ENCODE measurements around the gene ZNF814. TPM values are rescaled to one million over a fixed set of nuclear protein-coding genes. Genes with fewer than 3 reads are reported as not detected.
A peak's percentile ranks its signal among the peaks of the same experiment; 100 is the strongest.
"Not testable (repeated sequence)": the region's sequence is repeated elsewhere in the genome, so short reads cannot be mapped to it uniquely, and the experiment has no call there.

Gene ZNF814
- total and polyA plus RNA-seq, 9 donors = 10.8 to 29.7 (median 19.3) TPM

- not testable (repeated sequence) for H3K27ac ChIP-seq (ENCODE audit: low read length)
Observed at GRCh38 chr19:57810410-57811295, 78.2 kb downstream of the ZNF814 start.

DNA sequence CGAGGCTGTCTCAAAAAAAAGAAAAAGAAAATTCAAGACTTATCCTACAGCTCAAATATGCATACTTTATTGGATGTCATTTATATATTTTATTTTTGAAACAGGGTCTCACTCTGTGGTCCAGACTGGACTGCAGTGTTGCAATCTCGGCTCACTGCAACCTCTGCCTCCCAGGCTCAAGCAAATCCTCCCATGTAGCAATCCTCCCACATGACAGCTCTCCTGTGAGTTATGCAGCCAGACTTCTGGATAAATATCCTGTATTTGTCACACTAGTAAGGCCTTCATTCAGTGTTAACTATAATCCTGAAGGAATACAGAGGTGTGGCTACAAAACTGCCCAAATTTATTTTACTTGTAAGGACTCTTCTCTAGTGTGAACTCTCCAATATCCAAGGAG lies 81.3 kb downstream of the ZNF814 start:
- Histone ChIP-seq H3K27ac (ENCODE audit: low read length) (no peak overlapping the region), H3K4me1 (ENCODE audit: control insufficient read depth, insufficient read depth, low read length) (peaks cover 3% of the 10 kb centered on the region), H3K27me3 (ENCODE audit: control insufficient read depth, insufficient read depth, low read length) (no peaks in the 10 kb centered on the region), H3K9me3 (replicated peaks; ENCODE audit: control insufficient read depth, low read depth, low read length) (no peaks in the 10 kb centered on the region), H3K36me3 (ENCODE audit: control insufficient read depth, insufficient read depth, low read length) (peaks cover 19% of the 10 kb centered on the region), H3K4me3 (ENCODE audit: low read length) (no peak overlapping the region)
- 75% methylated on average over 1 of the region's 2 CpGs for WGBS (ENCODE audit: insufficient coverage)
- DNase-seq = no peak

More at GRCh38 chr19:57810410-57811295, 78.2 kb downstream of the ZNF814 start:
- 53% methylated on average over 8 of the region's 17 CpGs for WGBS (ENCODE audit: insufficient coverage)
- H3K4me3 ChIP-seq (ENCODE audit: low read length); DNase-seq; H3K9me3 ChIP-seq (replicated peaks; ENCODE audit: control insufficient read depth, low read depth, low read length); H3K27me3 ChIP-seq (ENCODE audit: control insufficient read depth, insufficient read depth, low read length): not testable (repeated sequence)
- peaks cover 10% of the 10 kb centered on the region for H3K4me1 ChIP-seq (ENCODE audit: control insufficient read depth, insufficient read depth, low read length)
- peaks cover 21% of the 10 kb centered on the region for H3K36me3 ChIP-seq (ENCODE audit: control insufficient read depth, insufficient read depth, low read length)

DNA sequence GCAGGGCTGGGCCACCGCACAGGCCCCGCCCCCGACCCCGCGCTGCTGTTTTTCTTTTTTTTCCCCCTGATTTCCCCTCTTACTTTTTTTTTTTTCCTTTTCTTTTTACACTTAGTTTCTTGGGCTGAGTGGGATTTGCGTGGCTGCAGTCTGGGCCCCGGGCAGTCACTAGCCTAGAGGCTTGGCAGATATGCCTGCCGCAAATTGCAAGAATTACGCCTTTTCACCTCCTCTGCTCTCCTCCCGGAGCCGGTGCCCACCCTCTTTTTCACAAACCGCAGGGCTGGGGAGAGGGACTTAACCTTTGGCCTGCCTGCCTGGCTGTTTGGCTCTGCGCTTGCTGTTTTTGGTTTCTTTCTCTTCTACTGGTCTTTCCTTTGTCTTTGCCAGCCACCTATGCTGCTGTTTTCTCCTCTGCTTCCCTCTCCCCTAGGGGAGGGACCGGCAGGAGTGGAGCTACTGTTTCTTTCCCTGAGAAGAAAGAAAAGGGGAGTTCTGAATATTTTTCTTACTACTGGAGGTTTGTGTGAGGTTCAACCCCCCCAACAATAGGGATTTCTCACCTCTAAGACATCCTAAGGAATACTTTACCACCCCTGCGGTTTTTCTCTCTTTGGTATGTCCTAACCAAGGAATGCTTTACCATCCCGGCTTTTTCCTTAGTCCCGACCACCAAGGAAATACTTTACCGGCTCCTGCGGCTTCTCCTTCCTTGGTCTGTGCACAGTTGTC lies 85.1 kb downstream of the ZNF814 start:
- Histone ChIP-seq H3K9me3 (replicated peaks; ENCODE audit: control insufficient read depth, low read depth, low read length) (no peaks in the 10 kb centered on the region), H3K4me1 (ENCODE audit: control insufficient read depth, insufficient read depth, low read length) (peaks cover 3% of the 10 kb centered on the region), H3K27ac (ENCODE audit: low read length) (peak overlapping the region; percentile 89), H3K27me3 (ENCODE audit: control insufficient read depth, insufficient read depth, low read length) (no peaks in the 10 kb centered on the region), H3K4me3 (ENCODE audit: low read length) (peak overlapping the region; percentile 56), H3K36me3 (ENCODE audit: control insufficient read depth, insufficient read depth, low read length) (peaks cover 13% of the 10 kb centered on the region)
- 0% methylated on average over 8 of the region's 19 CpGs for WGBS (ENCODE audit: insufficient coverage)
- peak; percentile 58 for DNase-seq

DNA sequence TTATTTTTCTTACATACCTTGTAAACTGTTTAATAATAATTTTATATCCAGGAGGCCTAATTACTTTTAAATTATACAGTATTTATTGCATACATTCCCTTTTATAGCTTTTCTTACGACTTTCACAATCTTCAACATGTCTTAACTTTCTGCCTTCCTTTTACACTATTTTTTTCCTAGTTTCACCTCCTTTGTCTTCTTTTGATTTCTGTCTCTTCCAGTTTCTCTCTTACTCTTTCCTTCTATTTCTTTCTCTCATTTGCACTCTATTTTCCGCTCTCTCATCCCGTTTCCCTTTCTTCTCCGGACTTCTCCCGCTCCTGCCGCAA lies 85.6 kb downstream of the ZNF814 start:
- peaks cover 8% of the 10 kb centered on the region for H3K36me3 ChIP-seq (ENCODE audit: control insufficient read depth, insufficient read depth, low read length)
- peak overlapping the region; percentile 56 for H3K4me3 ChIP-seq (ENCODE audit: low read length)
- peaks cover 3% of the 10 kb centered on the region for H3K4me1 ChIP-seq (ENCODE audit: control insufficient read depth, insufficient read depth, low read length)
- no peak for DNase-seq
- H3K27ac ChIP-seq (ENCODE audit: low read length) = peak overlapping the region; percentile 89
- H3K27me3 ChIP-seq (ENCODE audit: control insufficient read depth, insufficient read depth, low read length) = no peaks in the 10 kb centered on the region
- H3K9me3 ChIP-seq (replicated peaks; ENCODE audit: control insufficient read depth, low read depth, low read length) = no peaks in the 10 kb centered on the region
- WGBS (ENCODE audit: insufficient coverage) = 2% methylated on average over 6 of the region's 6 CpGs

GRCh38 chr19:57802269-57802668 lies 86.6 kb downstream of the ZNF814 start:
- DNase-seq = no peak
- no peak overlapping the region for H3K4me3 ChIP-seq (ENCODE audit: low read length)
- peaks cover 3% of the 10 kb centered on the region for H3K36me3 ChIP-seq (ENCODE audit: control insufficient read depth, insufficient read depth, low read length)
- H3K9me3 ChIP-seq (replicated peaks; ENCODE audit: control insufficient read depth, low read depth, low read length) = no peaks in the 10 kb centered on the region
- 81% methylated on average over 4 of the region's 4 CpGs for WGBS (ENCODE audit: insufficient coverage)
- H3K4me1 ChIP-seq (ENCODE audit: control insufficient read depth, insufficient read depth, low read length) = peaks cover 3% of the 10 kb centered on the region
- H3K27ac ChIP-seq (ENCODE audit: low read length) = no peak overlapping the region
- no peaks in the 10 kb centered on the region for H3K27me3 ChIP-seq (ENCODE audit: control insufficient read depth, insufficient read depth, low read length)

- no peak for DNase-seq
- WGBS (ENCODE audit: insufficient coverage) = 17% methylated on average over 1 of the region's 5 CpGs
Observed at GRCh38 chr19:57800696-57801095, 88.1 kb downstream of the ZNF814 start.

More at GRCh38 chr19:57800696-57801095, 88.1 kb downstream of the ZNF814 start:
- H3K36me3 ChIP-seq (ENCODE audit: control insufficient read depth, insufficient read depth, low read length) = peaks cover 5% of the 10 kb centered on the region
- H3K27me3 ChIP-seq (ENCODE audit: control insufficient read depth, insufficient read depth, low read length) = no peaks in the 10 kb centered on the region
- H3K4me3 ChIP-seq (ENCODE audit: low read length) = no peak overlapping the region
- H3K27ac ChIP-seq (ENCODE audit: low read length) = no peak overlapping the region
- H3K9me3 ChIP-seq (replicated peaks; ENCODE audit: control insufficient read depth, low read depth, low read length) = no peaks in the 10 kb centered on the region
- H3K4me1 ChIP-seq (ENCODE audit: control insufficient read depth, insufficient read depth, low read length) = peaks cover 3% of the 10 kb centered on the region

Other genes starting within 250 kb of the ZNF814 start
- gene ZSCAN4, start 220.1 kb downstream of the ZNF814 start, total RNA-seq = not detected
- not detected for gene ZSCAN4, start 220.1 kb downstream of the ZNF814 start, polyA plus RNA-seq (ENCODE audit: insufficient read depth in 1 of 8, insufficient read length in 8 of 8, low replicate concordance in 1 of 8)
- 9.0 TPM for gene ZNF551, start 207.1 kb downstream of the ZNF814 start, total RNA-seq
- 1 to 10 TPM; 4.7 to 8.0 (median 5.5) TPM for gene ZNF551, start 207.1 kb downstream of the ZNF814 start, polyA plus RNA-seq (ENCODE audit: insufficient read depth in 1 of 8, insufficient read length in 8 of 8, low replicate concordance in 1 of 8)
- gene ZNF154, start 179.8 kb downstream of the ZNF814 start, total RNA-seq = 7.6 TPM
- 10 to 100 TPM in 4 of 8 donors, 1 to 10 TPM in 4; 8.7 to 14.2 (median 10.0) TPM for gene ZNF154, start 179.8 kb downstream of the ZNF814 start, polyA plus RNA-seq (ENCODE audit: insufficient read depth in 1 of 8, insufficient read length in 8 of 8, low replicate concordance in 1 of 8)
- 9.4 TPM for gene ZNF671, start 161.4 kb downstream of the ZNF814 start, total RNA-seq
- 10 to 100 TPM in 1 of 8 donors, 1 to 10 TPM in 7; 5.9 to 11.2 (median 7.1) TPM for gene ZNF671, start 161.4 kb downstream of the ZNF814 start, polyA plus RNA-seq (ENCODE audit: insufficient read depth in 1 of 8, insufficient read length in 8 of 8, low replicate concordance in 1 of 8)
- 18.5 TPM for gene ZNF776, start 142.2 kb downstream of the ZNF814 start, total RNA-seq
- 10 to 100 TPM; 12.3 to 15.6 (median 13.2) TPM for gene ZNF776, start 142.2 kb downstream of the ZNF814 start, polyA plus RNA-seq (ENCODE audit: insufficient read depth in 1 of 8, insufficient read length in 8 of 8, low replicate concordance in 1 of 8)
- 20.7 TPM for gene ZNF586, start 119.4 kb downstream of the ZNF814 start, total RNA-seq
- gene ZNF586, start 119.4 kb downstream of the ZNF814 start, polyA plus RNA-seq (ENCODE audit: insufficient read depth in 1 of 8, insufficient read length in 8 of 8, low replicate concordance in 1 of 8) = 10 to 100 TPM in 7 of 8 donors, 1 to 10 TPM in 1; 9.2 to 13.4 (median 11.0) TPM
- gene ZNF552, start 74.1 kb downstream of the ZNF814 start, total RNA-seq = 5.5 TPM
- gene ZNF552, start 74.1 kb downstream of the ZNF814 start, polyA plus RNA-seq (ENCODE audit: insufficient read depth in 1 of 8, insufficient read length in 8 of 8, low replicate concordance in 1 of 8) = 1 to 10 TPM; 2.8 to 9.3 (median 4.2) TPM
- 10.5 TPM for gene ZNF587B, start 58.7 kb downstream of the ZNF814 start, total RNA-seq
- gene ZNF587B, start 58.7 kb downstream of the ZNF814 start, polyA plus RNA-seq (ENCODE audit: insufficient read depth in 1 of 8, insufficient read length in 8 of 8, low replicate concordance in 1 of 8) = 1 to 10 TPM; 3.3 to 6.9 (median 4.3) TPM
- 19.3 TPM for gene ZNF587, start 39.2 kb downstream of the ZNF814 start, total RNA-seq
- gene ZNF587, start 39.2 kb downstream of the ZNF814 start, polyA plus RNA-seq (ENCODE audit: insufficient read depth in 1 of 8, insufficient read length in 8 of 8, low replicate concordance in 1 of 8) = 10 to 100 TPM in 7 of 8 donors, 1 to 10 TPM in 1; 7.5 to 20.6 (median 12.6) TPM
- gene ZNF417, start 27.6 kb upstream of the ZNF814 start, total RNA-seq = 16.4 TPM
- gene ZNF417, start 27.6 kb upstream of the ZNF814 start, polyA plus RNA-seq (ENCODE audit: insufficient read depth in 1 of 8, insufficient read length in 8 of 8, low replicate concordance in 1 of 8) = 10 to 100 TPM in 6 of 8 donors, 1 to 10 TPM in 2; 7.7 to 15.4 (median 11.0) TPM
- gene ZNF418, start 46.4 kb upstream of the ZNF814 start, total RNA-seq = 14.1 TPM
- gene ZNF418, start 46.4 kb upstream of the ZNF814 start, polyA plus RNA-seq (ENCODE audit: insufficient read depth in 1 of 8, insufficient read length in 8 of 8, low replicate concordance in 1 of 8) = 10 to 100 TPM in 1 of 8 donors, 1 to 10 TPM in 7; 6.7 to 15.6 (median 8.3) TPM
- 6.7 TPM for gene ZNF256, start 58.7 kb upstream of the ZNF814 start, total RNA-seq
- gene ZNF256, start 58.7 kb upstream of the ZNF814 start, polyA plus RNA-seq (ENCODE audit: insufficient read depth in 1 of 8, insufficient read length in 8 of 8, low replicate concordance in 1 of 8) = 1 to 10 TPM; 5.0 to 6.0 (median 5.5) TPM
- gene C19orf18, start 85.5 kb upstream of the ZNF814 start, total RNA-seq = 0.89 TPM
- 1 to 10 TPM in 4 of 8 donors, under 1 TPM in 4; 0.31 to 2.4 (median 1.00) TPM for gene C19orf18, start 85.5 kb upstream of the ZNF814 start, polyA plus RNA-seq (ENCODE audit: insufficient read depth in 1 of 8, insufficient read length in 8 of 8, low replicate concordance in 1 of 8)
- gene ZNF606, start 113.8 kb upstream of the ZNF814 start, total RNA-seq = 20.5 TPM
- gene ZNF606, start 113.8 kb upstream of the ZNF814 start, polyA plus RNA-seq (ENCODE audit: insufficient read depth in 1 of 8, insufficient read length in 8 of 8, low replicate concordance in 1 of 8) = 10 to 100 TPM; 10.5 to 13.5 (median 11.6) TPM
- gene ZSCAN1, start 145.0 kb upstream of the ZNF814 start, total RNA-seq = 0.35 TPM
- 1 to 10 TPM in 6 of 8 donors, under 1 TPM in 2; 0.55 to 1.8 (median 1.1) TPM for gene ZSCAN1, start 145.0 kb upstream of the ZNF814 start, polyA plus RNA-seq (ENCODE audit: insufficient read depth in 1 of 8, insufficient read length in 8 of 8, low replicate concordance in 1 of 8)
- gene ZNF135, start 170.2 kb upstream of the ZNF814 start, total RNA-seq = 11.7 TPM
- gene ZNF135, start 170.2 kb upstream of the ZNF814 start, polyA plus RNA-seq (ENCODE audit: insufficient read depth in 1 of 8, insufficient read length in 8 of 8, low replicate concordance in 1 of 8) = 10 to 100 TPM; 11.1 to 16.8 (median 12.4) TPM
- gene ZSCAN18, start 209.2 kb upstream of the ZNF814 start, total RNA-seq = 68.8 TPM
- 10 to 100 TPM; 55.6 to 83.4 (median 64.2) TPM for gene ZSCAN18, start 209.2 kb upstream of the ZNF814 start, polyA plus RNA-seq (ENCODE audit: insufficient read depth in 1 of 8, insufficient read length in 8 of 8, low replicate concordance in 1 of 8)

Data from muscle of leg (tissue), 11 donors.